Skin epidermis (tissue), 12 donors: Measurements from ENCODE around the gene GALNTL6.

Source experiments
- H3K27ac ChIP-seq, 21 experiments: fragments of 200-600 bp; sonication (generic) in 11 of 21; one replicate each; pipeline ENCODE4 v1.5.0; 2020; ENCODE audit warnings: mild to moderate bottlenecking in 3 of 21, inconsistent platforms in 2 of 21, moderate library complexity in 2 of 21
- H3K4me3 ChIP-seq, 7 experiments: fragments of 200-600 bp; sonication (generic) in 2 of 7; one replicate each; pipeline ENCODE4 v1.5.0; 2020; ENCODE audit warnings: inconsistent platforms in 2 of 7, mild to moderate bottlenecking in 2 of 7, moderate library complexity in 1 of 7

Gene GALNTL6

DNA sequence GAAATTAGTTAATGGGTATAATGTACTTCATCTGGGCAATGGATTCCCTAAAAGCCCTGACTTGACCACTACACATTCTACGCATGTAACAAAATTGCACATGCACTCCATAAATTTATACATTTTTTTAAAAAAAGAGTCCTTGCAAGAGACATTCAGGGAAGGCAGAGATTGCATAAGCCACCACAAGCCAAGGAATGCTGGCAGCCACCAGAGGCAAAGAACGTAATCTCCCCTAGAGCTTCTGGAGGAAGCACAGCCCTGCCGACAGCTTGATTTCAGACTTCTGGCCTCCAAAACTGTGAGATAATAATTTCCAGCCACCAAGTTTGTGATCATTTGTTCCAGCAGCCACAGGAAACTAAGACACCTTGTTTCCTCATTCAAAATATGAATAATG is 1169.8 kb downstream of the GALNTL6 start:
- Histone ChIP-seq H3K4me3 (no peak overlapping the region), H3K27ac (peak overlapping the region in 6 of 21 experiments; percentile 0 to 66 (median 18))

DNA sequence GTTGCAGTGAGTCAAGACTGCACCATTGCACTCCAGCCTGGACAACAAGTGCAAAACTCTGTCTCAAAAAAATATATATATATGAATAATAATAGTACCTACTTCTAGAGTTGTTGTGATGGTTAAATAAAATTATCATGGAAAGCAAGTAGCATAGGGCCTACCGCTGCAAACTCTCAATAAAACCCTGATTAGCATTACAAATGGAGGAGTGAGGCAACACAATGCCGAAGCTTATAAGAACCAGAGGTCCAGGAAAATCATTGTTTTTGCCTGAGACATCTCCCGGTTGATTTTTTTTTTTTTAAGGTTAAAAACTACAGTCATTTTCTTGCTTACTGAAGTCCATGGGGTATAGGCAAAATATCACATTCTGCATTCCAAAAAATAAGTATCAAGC is 1170.4 kb downstream of the GALNTL6 start:
- no peak overlapping the region for H3K4me3 ChIP-seq
- no peak overlapping the region for H3K27ac ChIP-seq

DNA sequence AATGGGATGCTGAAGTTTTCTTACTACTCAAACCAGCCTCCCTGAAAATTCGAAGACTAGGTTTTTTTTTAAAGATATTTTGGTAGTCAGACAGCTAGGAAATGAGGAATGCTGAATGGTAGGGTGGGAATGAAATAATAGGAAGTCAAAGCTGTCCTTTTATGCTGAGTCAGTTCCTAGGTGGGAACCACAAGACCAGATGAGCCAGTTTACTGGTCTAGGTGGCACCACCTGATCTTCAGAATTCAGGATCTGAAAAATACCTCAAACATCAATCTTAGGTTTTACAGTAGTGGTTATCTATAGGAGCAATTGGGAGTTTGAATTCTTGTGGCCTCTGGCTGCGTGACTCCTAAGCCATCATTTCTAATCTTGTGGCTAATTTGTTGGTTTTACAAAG is 1172.3 kb downstream of the GALNTL6 start:
- H3K4me3 ChIP-seq, result no peak overlapping the region
- H3K27ac ChIP-seq, result peak overlapping the region in 3 of 21 experiments; percentile 7 to 51 (median 11)

DNA sequence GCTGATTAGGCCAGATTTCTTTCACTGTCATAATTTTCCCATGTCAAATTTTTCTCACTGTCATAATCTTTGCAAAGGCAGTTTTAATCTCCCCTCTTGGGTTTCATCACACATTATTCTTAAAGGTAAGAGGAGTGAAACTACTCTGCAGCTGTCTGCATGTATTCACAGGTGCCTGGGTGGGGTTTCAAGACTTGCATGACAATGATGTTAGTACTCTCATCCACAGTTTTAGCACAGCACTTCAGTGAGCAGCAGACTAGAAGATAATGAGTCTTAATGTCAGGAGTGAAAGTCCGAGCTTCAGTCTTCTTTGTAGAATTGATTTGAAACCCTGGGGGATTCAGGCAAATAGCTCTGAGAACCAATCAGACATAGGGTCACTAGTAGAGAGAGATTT is 1172.9 kb downstream of the GALNTL6 start:
- H3K27ac ChIP-seq, result peak overlapping the region in 6 of 21 experiments; percentile 7 to 51 (median 22)
- H3K4me3 ChIP-seq, result no peak overlapping the region

DNA sequence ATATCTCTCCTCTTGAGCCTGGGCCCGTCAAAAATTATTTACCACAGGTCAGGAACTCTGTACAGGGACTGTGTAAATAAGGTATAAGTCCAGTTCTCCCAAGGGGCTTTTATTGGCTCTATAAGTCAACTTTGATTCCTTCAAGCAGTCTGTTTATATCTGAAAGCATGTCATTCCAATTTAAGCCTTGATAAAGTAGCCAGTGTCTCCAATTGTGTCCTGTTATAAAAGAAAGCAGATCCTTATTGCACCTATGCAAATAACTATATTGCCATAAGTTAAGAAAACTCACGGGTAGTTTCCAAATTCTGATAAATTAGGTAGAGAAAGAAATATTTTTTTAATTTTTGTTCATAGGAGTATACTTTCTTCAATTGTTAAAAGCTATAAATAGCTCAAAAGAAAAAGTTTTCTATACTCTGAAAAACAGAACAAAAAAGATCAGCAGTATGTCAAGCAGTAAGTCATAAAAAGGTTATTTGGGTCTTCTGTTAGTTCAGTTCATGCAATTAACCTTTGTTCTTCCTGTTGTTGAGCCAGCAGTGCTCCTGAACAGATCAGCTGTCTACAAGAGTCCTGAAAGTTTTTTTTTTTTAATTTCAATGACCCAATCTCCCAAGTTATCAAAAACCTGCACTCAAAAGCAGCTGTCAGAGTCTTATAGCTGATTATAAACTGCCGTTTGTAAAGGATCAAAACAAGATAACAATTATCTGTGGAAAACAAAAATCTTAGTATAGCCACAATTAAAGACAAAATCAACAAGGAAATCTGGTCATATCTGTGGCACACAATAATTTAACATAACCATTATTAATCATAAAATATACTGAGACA is 1177.0 kb downstream of the GALNTL6 start:
- Histone ChIP-seq H3K27ac (no peak overlapping the region), H3K4me3 (no peak overlapping the region)

DNA sequence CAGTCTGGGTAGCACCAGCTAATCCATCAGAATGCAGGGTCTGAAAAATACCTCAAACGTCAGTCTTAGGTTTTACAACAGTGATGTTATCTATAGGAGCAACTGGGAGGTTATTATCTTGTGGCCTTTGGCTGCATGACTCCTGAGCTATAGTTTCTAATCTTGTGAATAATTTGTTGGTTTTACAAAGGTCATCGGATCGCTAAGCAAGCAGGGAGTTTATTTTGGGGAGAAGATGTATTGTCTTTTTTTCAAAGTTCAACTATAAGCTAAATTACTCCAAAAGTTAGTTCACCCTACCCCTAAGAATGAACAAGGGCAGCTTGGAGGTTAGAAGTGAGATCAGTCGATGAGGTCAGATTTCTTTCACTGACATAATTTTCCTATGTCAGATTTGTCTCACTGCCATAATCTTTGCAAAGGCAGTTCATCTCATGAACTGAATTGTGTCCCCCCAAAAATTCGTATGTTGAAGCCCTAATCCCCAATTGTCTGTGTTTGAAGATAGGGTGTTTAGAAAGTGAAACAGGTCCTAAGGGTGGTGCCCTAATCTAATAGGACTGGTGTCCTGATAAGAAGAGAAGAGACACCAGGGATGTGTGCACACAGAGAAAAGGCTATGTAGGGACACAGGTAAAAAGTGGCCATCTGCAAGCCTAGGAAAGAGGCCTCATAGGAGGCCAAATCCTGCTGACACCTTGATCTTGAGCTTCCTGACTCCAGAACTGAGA is 1179.6 kb downstream of the GALNTL6 start:
- Histone ChIP-seq H3K4me3 (no peak overlapping the region), H3K27ac (no peak overlapping the region)

DNA sequence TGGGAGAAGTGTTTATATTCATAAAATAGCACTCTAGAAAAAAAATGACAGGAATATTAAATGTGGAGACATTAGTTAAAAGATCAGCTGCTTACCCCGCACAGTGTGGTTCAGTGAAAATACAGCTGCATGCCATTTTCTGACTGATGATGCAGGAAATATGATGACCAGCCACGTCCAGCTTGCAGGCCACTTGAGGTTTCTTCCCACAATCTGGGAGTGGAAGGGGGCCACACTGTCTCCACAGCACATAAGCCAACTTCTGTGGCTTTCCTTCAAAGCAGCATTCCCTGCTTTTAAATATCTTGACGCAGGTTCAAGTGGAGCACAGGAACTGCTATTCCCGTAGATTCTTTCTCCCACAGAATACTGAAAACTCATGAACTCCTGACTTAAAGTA is 1182.0 kb downstream of the GALNTL6 start:
- no peak overlapping the region for H3K27ac ChIP-seq
- no peak overlapping the region for H3K4me3 ChIP-seq

DNA sequence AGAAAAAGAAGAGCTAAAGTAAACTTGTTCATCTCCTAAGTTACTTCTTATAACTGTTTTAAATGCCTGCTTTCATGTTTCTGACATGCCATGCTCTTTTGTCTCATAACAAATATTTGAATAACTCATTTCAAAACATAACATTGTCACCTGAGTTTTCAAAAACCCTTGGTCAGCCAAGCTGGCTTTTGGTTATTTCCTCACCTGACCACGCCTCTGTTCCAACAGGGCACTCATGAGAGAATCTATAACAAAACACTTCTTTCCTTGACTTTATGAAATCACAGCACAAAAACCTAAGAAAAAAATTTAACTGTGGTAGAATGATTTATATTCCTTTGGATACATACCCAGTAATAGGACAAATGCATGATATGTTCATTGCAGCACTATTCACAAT is 1182.5 kb downstream of the GALNTL6 start:
- Histone ChIP-seq H3K27ac (no peak overlapping the region), H3K4me3 (no peak overlapping the region)

DNA sequence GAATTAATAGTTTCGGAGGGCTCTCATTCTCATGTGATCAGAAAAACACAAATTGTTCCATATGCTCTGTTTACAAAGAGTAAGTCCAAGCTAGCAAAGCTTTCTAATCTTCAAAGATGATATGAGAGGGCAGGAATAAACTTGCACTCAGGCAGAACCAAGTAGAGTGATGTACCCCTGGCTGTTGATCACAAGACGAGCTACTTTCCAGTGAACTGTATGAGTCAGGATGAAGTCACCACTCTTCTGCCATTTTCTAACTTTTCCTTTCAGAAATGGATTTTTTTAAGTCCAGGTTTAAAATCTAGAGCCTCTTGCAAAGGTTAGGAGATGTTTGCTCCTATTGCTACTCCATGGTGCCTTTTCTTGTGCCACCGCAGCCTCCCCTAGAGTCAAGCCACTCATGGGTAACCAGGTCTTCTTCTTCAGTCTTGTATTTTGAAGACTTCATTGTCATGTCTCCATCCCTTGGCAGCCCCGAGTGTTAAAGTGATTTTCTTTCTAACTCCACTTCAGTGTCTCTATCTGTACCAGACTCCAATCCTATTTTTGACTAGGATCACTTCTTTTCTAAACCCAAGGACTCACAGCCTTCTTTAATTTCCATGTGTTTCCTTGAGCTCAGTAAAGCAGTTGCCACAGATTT is 1183.5 kb downstream of the GALNTL6 start:
- Histone ChIP-seq H3K27ac (no peak overlapping the region), H3K4me3 (no peak overlapping the region)

DNA sequence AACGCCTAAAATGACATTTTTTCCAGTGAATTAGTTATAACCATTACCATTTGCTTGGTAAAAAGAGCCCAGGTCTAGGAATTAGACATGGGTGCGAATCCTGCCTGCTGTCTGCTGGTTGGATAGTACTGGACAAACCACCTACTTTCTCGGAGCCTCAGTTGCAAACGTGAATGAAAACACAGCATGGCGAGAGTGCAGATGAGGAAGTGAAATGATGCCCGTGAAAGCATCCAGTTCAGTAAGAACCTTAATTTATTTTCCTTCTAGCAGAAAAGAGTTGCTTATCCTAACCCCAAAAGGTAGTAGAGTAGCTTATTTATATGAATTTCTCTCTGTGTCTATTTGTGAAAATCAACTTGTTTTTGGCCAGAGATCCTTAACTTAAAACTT is 1184.0 kb downstream of the GALNTL6 start:
- H3K27ac ChIP-seq, result no peak overlapping the region
- H3K4me3 ChIP-seq, result no peak overlapping the region

DNA sequence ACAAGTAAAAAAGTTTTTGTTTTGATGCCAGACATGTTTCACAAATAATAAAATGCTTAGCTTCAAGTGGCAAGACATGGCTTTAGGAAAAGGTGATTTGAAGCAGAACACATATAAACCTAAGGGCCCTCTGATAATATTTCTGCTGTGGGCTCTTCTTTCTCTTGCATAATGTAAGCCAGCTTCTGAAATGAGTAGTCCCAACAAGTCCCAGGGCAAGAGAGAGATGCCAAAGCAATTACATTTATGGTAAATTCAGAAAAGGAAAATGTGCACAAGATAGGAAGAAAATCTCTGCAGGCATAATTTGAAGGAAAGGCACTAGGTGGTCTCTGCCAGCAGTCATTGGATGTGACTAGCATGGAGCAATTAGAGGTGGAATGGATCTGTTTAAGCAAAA is 1184.7 kb downstream of the GALNTL6 start:
- peak overlapping the region in 1 of 21 experiments; percentile 12 for H3K27ac ChIP-seq

DNA sequence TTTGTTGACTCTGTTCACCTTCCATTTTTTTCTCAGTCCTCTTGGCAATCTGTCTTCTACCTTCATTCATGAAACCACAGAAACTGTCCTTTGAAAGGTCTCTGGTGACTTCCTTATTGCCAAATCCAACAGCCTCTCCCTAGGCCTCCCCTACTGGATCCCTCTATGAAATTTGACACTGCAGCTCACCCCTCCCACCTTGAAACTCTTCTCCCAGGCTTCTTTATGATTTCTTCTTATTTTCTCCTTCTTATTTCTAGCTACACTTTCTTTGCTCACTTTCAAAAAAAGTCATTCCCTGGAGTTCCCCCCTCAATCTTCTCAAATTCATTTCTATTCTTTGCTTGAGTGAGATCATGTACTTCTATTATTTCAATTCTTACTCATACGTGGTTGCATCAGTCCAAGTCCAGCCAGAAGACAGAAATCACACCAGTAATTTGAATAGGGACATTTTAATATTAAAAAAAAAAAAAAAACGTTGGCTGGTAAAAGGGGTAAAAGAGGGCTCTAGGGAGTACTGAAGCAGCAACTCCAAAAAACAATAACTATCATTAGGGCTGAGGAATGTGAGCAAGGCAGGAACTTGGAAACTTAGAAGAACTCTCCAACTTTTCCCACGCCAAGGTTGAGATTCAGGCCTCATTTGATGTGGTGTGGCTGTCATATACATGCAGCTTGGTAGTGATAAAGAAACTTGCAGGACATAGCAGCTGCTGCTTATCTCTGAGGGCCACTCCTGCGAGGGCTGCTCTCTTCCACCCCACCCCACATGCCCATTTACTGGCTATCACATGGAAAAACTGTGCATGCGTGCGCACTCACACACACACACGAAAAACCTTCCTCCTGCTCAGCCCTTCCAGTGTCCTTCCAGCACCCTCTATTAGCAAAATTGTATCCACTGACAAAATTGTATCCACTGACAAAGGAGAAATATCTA is 1185.6 kb downstream of the GALNTL6 start:
- Histone ChIP-seq H3K4me3 (no peak overlapping the region), H3K27ac (peak overlapping the region in 2 of 21 experiments; percentile 12 to 13)

More for the DNA sequence above, 1184.7 kb downstream of the GALNTL6 start:
- H3K4me3 ChIP-seq, result no peak overlapping the region

DNA sequence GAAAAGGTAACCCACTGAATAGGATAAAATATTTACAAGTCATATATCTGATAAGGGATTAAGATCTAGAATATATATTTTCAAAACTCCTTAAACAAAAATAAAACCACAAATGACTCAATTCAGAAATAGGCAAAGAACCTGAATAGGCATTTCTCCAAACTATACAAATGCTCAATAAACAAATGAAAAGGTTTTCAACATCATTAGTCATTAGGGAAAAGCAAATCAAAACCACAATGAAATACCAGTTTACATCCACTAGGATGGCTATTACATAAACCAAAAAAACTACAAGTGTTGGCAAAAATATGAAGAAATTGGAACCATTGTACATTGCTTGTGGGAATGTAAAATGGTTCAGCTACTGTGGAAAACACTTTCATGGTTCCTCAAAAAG is 1188.4 kb downstream of the GALNTL6 start:
- no peak overlapping the region for H3K27ac ChIP-seq
- no peak overlapping the region for H3K4me3 ChIP-seq

DNA sequence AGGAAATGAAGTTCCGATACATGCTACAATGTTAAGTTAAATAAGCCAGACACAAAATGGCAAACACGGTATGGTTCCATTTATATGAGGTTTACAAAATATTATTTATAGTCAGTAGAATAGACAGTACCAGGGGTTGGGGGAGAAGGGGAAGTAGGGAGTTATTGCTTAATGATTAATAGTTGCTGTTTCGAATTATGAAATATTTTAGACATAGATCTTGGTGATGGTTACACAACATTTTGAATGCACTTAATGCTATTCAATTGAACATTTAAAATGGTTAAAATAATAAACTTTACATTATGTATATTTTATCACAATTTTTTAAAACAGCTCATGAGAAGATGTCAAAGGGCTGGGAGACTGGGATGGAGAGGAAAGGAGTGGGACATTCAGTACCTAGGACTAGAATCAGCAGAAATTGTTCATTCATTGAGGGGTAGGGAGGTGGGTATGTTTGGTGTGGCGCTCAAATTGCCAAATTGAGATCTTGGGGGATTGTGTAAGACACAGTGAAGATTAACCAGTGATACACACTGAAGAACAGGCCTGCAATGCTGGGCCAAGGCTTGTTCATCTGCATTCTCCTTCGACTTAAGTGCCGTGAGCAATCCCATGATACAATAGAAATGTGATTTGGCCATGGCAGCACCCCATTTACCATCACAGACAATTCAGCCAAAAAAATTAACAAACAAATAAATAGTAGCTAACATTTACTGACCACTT is 1189.8 kb downstream of the GALNTL6 start:
- H3K27ac ChIP-seq, result no peak overlapping the region
- no peak overlapping the region for H3K4me3 ChIP-seq

DNA sequence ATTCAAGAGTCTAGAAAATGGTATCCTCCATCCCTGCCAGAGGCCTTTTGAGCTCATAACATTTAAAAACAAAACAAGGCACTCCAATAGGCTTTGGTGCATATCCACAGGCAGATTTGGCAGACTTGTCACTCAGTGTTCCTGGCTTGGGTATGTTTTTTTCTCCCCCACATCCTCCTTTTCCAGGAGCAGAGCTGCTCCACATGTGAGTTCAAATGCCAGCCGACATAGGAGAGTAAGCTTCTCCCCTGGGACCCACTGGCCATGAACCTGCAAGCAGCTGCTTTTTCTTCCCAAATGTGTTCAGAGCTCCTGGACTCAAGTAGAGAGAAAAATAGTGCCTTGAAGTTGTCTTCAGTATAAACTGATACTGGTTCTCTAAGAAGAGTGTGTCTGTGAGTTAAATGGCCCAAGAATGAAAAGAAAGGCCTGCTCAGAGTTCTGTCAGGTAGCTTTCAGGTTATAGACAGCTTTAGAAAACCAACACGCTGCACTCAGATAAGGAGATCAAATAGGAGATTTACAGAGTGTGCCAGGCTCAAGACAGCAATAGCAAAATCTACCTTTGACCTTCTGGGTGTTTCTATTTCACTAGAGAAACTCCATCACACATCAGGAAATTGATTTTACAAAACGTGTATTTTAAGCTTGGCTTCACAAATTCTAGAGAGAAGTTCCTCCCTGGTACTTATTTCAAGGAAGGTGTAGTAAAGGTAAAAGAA is 1192.9 kb downstream of the GALNTL6 start:
- Histone ChIP-seq H3K27ac (no peak overlapping the region), H3K4me3 (no peak overlapping the region)

DNA sequence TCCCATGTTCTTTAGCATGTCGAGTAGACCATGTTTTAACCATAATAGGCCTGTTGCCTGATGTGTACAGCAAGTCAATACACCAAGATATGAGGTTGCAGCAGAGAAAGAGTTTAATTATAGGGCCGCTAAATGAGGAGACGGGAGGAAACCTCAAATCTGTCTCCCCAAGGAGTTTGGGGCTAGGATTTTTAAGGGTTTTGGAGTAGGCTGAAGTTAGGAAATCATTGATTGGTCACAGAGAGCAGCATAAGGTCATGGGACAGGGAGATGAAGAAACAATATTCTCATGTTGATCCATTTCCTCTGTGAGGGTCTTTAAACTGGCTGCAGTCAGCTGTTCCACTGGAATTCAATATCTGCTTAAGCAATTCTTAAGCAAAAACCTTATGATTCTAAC is 1195.2 kb downstream of the GALNTL6 start:
- Histone ChIP-seq H3K4me3 (no peak overlapping the region), H3K27ac (no peak overlapping the region)

DNA sequence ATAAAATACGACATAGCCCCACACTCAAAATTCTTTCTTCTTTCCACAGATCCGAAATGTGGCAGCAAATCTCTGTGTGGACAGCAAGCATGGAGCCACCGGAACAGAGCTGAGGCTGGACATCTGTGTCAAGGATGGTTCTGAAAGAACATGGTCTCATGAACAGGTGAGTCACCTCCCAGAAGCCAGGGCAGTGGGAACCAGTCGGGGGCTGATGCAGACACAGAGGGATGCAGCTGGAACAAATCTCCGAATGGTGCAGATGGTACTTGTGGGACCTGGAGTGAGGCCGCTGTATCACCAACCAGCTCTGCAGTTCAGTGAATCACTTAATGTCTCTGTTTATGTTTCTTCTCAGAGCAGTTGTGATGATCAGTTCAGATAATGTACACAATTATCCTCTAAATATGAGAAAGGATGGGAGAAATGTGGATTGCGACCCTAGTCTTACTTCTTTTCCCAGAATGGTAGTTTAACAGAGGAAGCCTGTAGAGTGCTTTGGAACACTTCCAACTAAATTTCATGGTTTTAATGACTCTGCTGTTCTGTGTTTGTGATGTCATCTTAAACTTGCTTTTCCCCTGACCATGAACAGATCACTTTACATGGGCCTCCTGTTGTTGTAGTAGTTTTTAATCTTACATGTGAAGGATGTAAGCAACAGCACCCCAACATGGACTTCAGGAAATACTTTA is 1196.1 kb downstream of the GALNTL6 start:
- no peak overlapping the region for H3K4me3 ChIP-seq
- no peak overlapping the region for H3K27ac ChIP-seq

DNA sequence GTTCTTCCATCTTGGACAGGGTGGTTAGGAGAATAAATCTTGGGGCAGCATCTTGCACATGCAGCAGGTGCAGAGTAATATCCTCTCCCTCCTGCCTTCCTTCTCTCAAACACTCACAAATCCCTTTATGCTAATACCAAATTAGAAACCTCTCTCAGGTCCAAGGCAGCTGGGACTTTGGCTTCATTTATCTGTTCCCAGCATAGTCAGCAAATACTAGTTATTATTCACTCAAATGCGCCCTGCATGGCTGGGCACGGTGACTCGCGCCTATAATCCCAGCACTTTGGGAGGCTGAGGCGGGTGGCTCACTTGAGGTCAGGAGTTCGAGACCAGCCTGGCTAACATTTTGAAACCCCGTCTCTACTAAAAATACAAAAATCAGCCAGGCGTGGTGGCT is 1199.4 kb downstream of the GALNTL6 start:
- H3K4me3 ChIP-seq, result no peak overlapping the region
- no peak overlapping the region for H3K27ac ChIP-seq
